Activated CD8-positive, alpha-beta memory T cell treated with anti-CD3 and anti-CD28 coated beads, Interleukin-2, amount 50 U/mL, for 1 hour (primary cell): Measurements from ENCODE around the gene ARHGEF40.
A peak's percentile ranks its signal among the peaks of the same experiment; 100 is the strongest.

ENCODE experiments used
- DNase-seq: peaks from one replicate; pipeline ENCODE4 v3.0.0-alpha.2; 2020; ENCODE audit errors: extremely low read depth

Gene ARHGEF40

DNA sequence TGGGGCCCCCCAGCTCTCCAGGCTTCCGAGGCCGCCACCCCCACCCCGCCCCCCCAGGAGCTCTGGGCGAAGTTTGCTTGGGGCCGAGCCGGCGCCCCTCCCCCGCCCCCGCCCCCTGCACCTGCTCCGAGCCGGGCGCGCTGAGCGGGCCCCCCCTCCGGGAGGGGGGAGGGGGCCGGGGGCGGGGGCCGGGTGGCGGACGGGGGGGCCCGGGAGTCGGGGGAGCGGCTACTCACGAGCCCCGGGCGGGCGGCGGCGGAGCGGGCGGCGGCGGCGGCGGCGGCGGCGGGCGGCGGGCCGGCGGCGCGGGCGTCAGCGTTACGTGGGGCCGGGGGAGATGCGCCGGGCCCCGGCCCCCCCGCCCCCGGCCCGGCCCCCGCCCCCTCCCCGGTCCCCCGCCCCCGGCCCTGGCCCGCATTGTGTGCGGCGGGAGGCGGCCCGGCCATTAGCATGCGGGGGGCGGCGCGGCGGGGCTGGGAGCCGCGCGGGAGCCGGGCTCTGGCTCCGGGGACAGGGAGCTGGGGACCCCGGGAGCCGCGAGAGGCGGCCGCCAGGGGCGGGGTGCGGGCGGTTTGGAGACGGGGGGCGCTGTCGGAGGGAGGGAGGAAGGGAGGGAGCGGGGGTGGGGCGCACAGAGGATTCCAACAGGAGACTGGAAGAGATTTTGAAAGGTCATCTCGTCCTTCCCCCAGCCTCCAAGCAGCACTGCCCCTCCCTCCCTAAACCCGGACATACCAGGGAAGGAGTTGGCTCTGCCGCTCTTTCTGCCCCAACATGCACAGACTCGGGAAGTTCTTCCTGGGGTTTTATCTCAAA is 28.2 kb downstream of the ARHGEF40 start, which contains the start of gene ZNF219:
ZNF219 (minus strand) TSS at position 580 of the 816 bp plus-strand sequence. CDS start 5,064 bp downstream, outside the sequence.
- DNase-seq = no peak

DNA sequence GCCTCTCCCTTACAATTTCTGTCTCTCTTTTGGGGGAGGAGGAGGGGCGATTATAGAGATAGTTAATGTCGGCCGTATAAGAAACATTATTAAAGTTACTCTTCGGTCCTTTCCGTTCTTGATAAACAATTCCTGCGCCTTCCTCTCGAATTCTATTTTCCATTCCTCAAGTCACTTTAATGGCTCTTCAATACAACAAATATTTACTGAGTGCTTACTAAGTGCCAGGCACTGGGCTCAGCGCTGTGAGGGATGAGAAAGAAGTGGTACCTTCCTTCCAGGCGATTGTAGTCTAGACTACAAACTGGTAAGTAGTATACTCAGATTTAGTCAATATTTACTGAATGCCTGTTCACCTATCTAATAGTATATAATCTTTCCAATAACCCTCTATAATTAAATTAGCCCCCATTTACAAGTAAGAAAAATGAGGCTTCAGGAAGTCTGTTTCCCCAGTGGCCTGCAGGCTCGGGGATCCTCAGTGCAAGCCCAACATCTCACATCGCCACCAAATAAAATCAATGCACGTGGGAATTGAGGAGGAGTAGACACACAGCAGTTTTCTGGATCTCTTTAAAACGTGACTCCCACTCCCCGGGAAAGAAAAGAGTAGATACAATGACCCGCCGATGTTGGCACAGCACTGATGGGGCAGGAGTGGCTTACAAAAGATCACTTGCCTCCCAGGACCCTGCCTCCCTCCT is 28.9 kb downstream of the ARHGEF40 start:
- no peak for DNase-seq

DNA sequence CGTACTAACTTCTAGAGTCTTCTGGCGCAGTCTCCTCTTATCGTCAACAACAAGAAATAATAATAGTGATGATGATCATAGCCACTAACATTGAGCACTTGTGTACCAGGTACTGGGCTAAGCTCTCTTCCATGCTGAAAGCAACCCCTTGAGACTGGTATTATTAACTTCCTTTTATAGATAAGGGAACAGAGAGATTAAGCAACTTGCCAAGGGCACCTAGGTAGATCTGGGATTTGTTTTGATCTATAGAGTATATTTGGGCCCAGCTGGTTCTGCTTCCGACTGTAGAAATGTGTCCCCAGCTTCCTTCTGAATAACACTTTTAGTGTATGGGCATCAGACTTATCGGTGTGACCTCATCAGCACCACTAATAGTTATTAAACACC is 29.5 kb downstream of the ARHGEF40 start:
- DNase-seq = no peak

DNA sequence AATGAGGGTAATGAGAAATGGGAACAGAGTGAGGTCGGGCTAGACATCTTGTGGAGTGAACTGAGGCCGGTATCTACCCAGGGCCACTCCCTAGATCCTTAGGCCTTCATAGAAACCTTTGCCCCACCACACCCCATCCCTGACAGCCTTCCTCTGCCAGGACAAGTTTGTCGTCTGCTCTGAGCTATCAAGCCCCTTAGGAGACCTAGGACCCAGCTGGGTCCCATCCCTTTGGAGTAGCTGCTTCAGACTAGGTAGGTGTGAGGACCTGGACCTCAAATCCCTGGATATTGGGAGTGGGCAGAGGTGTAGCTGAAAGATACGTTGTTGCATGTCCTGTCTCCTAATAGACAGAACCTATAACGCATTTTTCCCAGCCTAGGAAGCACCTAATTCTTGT is 30.8 kb downstream of the ARHGEF40 start, which contains the start of gene TMEM253:
TMEM253 (plus strand) TSS at position 136 of the 400 bp plus-strand sequence. CDS start 278 bp downstream, outside the sequence.
- no peak for DNase-seq

DNA sequence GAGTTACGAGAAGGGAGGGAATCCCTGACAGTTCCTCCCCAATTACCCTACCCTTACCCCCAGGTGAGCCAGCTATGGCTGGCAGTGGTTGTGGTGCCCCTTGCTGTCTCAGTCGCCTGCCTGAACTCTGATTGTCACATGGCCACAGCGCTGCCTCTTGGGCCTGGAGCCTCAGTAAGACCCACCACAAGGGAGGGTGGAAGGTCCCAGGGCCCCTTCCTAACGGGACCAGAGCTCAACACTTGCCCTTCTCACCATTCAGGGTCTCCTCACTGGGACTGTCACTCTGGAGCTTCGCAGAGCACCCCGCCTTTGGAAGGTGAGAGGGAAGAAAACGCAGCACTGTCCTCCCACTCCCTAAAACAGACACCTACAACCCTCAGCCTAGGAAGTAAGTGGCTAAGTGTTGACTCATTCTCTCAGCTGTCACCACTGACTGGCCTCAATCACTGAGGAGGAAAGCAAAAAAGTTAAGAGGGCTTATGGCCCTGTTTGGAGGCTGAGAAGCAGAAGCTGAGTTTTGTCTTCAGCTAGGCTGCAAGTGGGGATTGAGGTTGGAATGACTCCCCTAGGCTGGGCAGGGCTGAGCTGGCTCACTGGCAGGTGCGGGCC is 31.8 kb downstream of the ARHGEF40 start:
- DNase-seq = no peak

DNA sequence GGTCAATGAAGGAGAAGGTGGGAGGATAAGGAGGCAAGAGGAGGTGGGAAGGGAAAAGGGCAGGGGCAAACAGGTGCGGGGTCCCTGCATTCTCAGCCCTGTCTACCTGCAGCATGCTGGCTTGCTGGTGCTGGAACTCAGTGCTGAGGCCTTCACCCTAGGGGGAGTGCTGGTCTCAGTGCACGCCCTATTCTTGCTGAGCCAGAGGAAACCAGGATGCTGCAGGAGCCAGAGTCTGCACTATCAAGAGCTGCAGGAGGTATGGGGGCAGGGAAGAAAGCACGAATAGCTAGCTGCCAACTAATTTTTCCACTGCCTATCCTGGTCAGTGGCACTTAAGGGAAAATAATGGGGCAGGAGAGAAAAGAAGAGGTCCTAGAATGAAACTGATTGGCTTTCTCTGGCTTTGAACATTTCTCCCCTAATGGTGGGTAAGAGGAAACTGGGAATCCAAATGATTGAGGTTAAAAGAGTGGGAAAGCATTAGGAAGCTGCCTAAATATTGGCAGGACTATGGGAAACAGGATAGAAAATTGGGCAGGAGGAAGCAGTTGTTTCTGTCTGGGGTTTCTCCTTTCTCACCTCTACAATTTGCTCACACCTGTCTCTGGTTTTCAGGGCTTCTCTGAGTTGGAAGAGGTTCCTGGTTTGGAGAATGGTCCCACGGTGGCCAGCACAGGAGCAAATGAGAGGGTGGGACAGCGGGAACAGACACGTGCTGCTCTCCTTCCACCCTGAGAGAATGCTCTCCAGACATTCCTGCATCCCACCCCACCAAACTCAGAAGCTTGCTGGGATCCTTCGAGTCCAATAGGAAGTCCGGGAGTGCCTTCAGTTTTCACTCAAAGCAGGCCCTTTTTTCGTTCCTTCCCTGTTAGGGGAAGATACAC is 32.7 kb downstream of the ARHGEF40 start:
- DNase-seq = no peak

DNA sequence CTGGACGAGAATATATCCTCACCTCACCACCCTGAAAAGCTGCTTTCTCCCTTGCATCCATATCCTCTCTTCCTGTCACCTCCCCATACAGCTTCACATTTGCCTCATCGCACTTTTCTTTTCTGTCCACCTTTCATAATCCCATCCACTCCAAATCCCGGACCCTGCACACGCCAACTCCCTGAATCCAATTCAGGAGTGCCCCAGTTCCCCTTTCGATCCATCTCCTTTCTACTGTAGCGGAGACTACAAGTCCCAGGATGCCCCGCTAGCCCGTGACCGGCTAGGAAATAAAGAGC is 33.3 kb downstream of the ARHGEF40 start:
- no peak for DNase-seq

DNA sequence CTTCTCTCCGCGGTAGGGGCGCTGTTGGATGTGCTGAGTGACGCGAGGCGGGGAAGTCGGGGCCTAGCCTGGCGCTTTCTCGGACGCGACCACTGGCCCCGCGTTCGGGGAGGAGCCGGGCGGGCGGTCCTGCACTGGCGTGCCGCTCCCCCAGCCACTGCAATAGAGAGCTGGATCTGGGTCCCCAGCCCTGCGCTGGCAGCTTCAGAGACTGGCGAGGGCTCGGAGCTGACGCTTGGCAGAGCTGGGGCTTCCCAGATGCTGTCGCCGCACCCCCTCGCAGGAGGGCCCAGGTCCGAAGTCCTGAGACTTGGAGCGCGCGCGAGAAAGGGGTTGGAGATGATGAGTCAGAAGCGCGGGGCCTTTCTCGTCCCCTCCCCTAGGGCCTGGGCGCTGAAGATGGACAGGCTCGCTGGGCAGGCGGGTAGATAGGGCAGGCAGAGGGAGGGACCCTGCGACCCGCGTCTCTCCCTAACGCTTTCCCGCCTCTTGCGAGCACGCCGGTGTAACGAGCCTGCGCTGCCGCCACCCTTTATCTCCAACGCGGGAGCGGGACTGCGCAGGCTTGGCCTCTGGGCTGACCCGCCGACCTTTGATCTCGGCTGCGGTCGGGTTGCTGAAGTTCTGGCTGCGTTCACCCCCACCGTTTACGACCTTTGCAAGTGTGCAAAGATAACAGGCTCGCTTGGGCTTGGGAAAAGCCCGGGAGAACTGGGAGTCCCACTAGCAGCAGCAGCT is 33.8 kb downstream of the ARHGEF40 start:
- peak; percentile 90 for DNase-seq

DNA sequence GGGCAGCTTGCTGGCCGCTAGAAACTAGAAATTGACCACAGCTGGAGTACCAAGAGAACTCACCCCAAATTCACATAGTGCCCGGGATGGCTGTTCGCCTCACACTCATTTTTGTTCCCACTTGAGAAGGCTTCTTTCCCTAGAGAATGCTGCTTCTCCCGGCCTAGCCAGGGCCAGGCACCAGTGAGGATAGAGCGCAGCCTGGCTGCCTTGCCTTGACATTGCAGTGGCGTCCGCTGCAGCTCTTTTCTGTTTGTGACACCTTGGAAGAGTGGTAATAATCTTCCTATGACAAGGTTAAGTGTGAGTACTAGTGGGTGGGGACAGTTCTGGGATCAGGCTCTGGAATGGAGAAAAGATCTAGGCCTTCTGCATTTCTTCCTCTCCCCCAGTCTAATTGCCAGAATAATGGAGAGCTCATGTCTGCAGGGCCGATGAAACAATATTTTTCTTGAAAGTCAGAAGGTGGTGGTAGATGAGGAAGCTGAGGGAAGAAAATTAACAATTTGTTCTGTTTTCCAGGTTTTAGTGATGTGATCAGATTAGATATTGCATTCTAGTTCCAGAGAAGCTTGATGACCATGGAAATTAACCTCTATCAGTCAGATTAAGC is 34.5 kb downstream of the ARHGEF40 start:
- no peak for DNase-seq

DNA sequence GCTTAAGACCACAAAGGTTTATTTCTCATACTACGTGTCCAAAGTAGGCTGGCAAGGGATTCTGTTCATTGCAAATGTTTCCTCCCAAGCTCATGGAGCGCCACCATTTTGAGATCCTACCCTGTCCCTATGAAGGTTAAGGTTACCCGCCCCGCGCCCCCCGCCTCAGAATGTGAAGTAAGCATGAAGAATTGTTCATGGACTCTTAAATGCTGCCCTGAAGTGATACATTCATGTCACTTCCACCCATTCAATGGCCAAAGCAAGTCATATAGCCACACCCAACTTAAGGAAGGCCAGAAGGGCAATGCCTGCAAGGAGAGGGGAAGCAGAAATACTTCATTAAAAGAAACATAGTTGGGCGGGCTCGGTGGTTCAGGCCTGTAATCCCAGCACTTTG is 35.0 kb downstream of the ARHGEF40 start:
- DNase-seq = no peak

DNA sequence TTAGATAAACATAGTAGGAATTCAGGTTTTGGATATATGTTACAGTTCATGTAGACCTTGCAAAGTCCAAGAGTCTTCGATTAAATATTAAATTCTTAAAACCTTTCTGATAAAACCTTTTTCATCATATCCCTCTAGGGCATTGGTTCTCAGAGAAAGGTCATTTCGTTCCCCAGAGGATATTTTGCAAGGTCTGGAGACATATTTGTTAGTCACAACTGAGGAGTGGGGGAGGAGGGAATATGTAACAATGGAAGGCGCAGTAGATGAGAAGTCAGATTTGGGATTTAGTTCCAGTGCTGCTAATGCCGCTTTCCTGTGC is 36.0 kb downstream of the ARHGEF40 start:
- DNase-seq = no peak

DNA sequence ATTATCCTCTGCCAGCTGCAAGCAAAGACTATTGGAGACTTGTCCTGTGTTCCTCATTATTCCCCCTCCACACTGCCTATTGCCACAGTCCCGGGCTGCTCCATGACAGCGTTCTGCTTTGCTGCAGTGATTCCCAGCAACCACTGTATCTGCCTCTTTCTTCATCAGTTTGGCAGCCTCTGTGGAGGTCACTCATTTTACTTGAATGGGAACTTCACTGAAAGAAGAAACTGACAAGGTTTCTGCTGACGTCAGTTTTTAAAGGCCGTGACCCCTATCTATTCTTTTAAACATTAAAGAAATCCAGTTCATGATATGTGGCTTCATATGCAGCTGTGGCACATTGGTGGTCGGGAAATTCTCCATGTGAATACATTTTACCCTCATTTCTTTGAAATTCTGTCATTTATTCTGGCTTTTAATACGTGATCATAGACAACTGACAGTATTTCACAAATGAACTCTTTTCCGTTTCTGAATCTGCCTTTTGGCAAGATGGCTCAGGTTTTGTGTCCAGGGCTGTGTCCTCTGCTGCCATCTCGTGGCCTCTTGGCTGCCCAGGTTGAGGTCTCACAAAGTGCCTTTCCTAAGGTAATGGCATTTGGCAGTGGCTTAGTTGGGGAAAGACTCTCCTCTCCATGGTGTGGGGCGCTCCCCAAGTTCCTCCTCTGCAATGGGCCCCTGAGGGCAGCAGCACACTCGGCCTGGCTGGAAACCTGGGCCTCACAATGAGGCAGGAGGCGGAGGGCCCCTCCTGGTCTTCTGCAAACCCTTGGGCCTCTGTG is 36.6 kb downstream of the ARHGEF40 start:
- no peak for DNase-seq

DNA sequence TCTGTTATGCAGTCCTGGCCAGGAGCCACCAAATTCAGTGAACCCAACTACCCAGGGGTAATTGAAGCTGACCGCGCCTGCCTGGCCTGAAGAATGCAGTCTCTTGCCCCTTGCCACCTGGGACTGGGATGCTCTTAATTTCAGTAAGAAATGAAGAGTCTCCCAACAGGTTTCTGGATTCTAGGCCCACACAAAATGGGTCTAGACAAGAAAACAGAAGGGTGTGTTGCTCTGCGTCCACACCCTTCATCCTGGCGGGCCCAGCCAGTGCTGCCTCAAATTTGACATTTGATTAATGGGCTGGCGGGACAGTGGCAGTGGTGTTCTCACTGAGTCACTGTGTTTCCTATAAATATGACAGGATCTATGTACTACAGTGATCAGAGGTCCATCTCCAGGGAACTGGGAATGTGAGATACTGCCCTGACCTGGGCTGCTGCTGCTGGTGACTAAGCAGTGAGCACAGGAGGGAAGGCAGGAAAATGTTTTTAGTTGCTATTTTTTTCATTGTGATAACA is 37.2 kb downstream of the ARHGEF40 start:
- no peak for DNase-seq

DNA sequence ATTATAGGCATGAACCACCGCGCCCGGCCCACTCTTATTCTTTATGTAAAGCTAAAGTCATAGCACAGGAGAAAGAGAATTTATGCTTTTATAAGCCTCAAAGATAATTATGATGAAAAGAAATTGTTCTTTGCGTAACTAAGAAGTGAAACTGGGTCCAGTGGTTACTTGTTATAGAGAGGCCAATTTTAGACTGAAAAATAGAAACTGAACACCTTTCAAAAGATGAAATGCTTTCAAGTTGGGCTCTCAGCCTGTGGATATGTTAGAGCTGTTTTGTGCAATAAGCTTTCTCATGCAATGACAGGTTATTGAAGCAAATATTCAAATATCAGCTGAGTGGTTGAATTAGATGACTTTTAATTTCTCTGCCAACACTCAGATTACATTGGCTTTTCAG is 38.7 kb downstream of the ARHGEF40 start:
- no peak for DNase-seq

DNA sequence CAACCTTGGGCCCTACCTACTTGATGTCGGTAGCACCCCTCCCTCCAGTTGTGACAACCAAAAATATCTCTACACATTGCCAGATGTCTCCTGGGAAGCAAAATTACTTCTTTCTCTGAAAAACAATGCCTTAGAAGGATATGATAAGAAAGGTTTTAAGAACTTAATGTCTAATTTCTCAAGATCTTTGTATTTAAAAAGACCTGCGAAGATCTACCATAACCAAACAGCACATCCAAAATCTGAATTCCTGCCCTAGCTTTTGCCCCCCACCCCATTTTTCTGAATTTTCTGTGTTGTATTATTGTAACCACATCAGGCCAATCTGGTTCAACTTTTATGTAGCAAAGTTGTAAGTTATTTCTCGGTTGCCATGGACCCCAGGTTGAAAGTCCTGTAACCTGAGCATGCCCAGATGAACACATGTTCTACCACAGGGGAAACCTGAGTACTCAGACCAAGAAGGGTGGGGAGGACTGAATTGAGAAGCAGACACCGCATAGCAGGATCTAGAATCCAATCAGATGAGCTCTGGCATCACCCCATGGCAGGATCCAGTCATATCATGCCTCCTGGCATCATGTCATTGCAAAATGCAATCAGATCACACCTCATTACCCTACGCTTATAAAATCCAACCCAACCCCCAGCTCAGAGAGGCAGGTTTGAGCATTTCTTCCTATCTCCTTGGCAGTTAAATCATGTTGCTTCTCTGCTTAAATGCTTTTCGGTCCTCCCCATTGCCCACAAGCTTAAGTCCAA is 39.5 kb downstream of the ARHGEF40 start:
- no peak for DNase-seq

DNA sequence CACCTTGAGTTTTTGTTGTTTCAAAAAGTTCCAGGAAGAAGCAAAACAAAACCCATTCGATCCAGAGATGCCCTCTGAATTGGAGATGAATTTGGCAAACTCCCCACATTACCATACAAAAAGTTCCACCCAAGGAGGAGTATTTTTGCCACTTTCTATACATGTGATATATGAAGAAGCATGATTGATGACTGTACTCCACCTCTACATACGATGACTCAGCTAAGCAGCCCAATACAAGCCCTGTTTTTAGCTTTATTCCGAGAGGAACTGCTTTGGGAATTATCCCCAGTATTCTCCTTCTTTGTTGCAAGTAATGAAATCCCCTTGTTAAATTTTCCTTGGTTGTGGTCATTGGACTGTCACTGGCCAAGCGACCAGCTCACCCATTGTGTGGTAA is 42.2 kb downstream of the ARHGEF40 start:
- DNase-seq = no peak

DNA sequence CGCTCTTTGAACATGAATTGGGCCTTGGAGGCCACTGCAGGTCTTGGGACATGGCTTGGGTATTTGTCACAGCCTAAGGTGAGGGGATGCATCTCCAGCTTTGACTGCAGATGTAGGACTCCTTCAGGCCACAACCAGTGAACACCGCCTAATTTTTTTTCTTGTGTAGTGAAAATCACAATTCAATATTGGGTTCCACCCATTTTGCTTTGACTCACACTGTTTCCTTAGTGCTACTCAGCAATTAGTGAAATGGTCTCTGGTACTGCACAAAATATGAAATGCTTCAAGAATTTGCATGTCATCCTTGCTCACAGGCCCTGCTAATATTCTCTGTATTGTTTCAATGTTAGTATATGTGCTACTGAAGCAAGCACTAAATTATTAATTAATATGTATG is 43.3 kb downstream of the ARHGEF40 start:
- DNase-seq = no peak

DNA sequence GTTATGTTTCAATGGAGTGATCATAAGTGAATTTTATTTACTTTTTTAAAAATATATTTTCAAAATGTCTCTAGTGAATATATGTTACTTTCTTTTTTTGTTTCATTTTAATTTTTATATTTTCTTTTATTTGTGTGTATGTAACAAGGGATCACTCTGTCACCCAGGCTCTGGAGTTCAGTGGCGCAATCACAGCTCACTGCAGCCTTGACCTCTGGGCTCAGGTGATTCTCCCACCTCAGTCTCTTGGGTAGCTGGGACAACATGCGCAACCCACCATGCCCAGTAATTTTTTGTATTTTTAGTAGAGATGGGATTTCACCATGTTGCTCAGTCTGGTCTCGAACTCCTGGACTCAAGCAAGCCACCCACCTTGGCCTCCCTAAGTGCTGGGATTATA is 48.8 kb downstream of the ARHGEF40 start:
- no peak for DNase-seq

DNA sequence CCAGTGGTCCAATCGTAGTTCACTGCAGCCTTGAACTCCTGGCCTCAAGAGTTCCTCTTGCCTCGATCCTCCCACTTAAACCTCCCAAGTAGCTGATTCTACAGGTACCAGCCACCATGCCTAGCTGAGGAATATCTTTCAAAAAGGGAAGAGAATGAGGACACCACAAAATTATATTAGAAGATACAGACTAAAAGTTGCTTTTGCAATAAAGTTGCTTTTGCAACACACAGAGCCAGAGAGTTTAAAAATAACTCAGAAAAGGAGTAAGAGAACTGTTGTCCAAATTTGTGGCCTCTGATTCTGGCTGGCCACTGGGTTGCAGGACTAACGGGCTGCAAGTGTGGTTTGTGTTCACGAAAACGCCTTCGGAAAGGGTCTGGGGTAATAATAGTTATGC is 50.6 kb downstream of the ARHGEF40 start:
- no peak for DNase-seq
